Type B pancreatic cell (in vitro differentiated cells): ENCODE data around the gene DLX2. TPM values are rescaled to one million over a fixed set of nuclear protein-coding genes. Genes with fewer than 3 reads are reported as not detected.
"Not testable (repeated sequence)": the region's sequence is repeated elsewhere in the genome, so short reads cannot be mapped to it uniquely, and the experiment has no call there.

Source experiments
- DNase-seq: peaks from one replicate; pipeline ENCODE4 v3.0.0; 2021; ENCODE audit warnings: mixed read lengths; ENCODE audit not compliant: unreplicated experiment; ENCODE audit errors: extremely low spot score
- H3K27ac Mint-ChIP-seq: 2 replicates; pipeline ENCODE4 v1.8.0; 2021; ENCODE audit warnings: mild to moderate bottlenecking, mixed read lengths
- H3K27me3 Mint-ChIP-seq: 2 replicates; pipeline ENCODE4 v1.8.0; 2021; ENCODE audit warnings: mixed read lengths
- H3K36me3 Mint-ChIP-seq: 2 replicates; pipeline ENCODE4 v1.8.0; 2021; ENCODE audit warnings: mixed read lengths
- H3K4me1 Mint-ChIP-seq: one replicate; pipeline ENCODE4 v1.8.0; 2021; ENCODE audit warnings: mixed read lengths; ENCODE audit not compliant: unreplicated experiment
- H3K4me3 Mint-ChIP-seq: 2 replicates; pipeline ENCODE4 v1.8.0; 2021; ENCODE audit warnings: mild to moderate bottlenecking, mixed read lengths
- H3K9me3 Mint-ChIP-seq: 2 replicates; pipeline ENCODE4 v1.8.0; 2021; ENCODE audit warnings: mixed read lengths
- total RNA-seq: library from RNA; stranded (reverse); gene quantifications from 2 replicates; pipeline ENCODE4 v1.2.1, GENCODE V29; 2021; ENCODE audit warnings: low replicate concordance
- TF ChIP-seq, protein P1 (sequence below): fragments of 200-600 bp; sonication (generic); conservative IDR thresholded peaks from 2 replicates; pipeline ENCODE4 v1.5.0; 2021; ENCODE audit warnings: antibody characterized with exemption, mild to moderate bottlenecking

Gene DLX2
- total RNA-seq, 1 donor from 2014 or later, result 6.9 TPM

DNA sequence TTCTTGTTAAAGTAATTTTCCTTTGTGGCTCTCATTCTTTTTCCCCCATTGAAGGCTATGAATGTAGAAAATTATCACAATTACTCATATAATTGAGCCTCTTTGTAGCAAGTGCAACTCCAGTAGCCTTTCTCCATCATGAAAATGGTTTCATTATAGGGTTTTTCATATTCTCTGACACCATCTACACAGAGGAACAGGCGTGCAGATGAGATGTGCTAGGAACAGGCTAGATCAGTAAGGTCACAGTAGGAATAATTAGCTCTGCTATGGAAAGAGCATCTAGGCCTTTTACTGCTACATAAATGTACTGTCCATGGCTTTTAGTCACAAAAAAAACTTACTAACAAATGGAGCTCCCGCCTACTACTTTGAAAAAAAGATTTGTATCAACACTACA, 30.0 kb downstream of the DLX2 start:
- Mint-ChIP-seq H3K36me3 (no peaks in the 10 kb centered on the region), H3K4me3 (no peak overlapping the region), H3K4me1 (peaks cover 27% of the 10 kb centered on the region), H3K9me3 (no peaks in the 10 kb centered on the region), H3K27ac (no peak overlapping the region), H3K27me3 (peaks cover 76% of the 10 kb centered on the region)
- no peak for DNase-seq
- TF ChIP-seq, protein P1, sequence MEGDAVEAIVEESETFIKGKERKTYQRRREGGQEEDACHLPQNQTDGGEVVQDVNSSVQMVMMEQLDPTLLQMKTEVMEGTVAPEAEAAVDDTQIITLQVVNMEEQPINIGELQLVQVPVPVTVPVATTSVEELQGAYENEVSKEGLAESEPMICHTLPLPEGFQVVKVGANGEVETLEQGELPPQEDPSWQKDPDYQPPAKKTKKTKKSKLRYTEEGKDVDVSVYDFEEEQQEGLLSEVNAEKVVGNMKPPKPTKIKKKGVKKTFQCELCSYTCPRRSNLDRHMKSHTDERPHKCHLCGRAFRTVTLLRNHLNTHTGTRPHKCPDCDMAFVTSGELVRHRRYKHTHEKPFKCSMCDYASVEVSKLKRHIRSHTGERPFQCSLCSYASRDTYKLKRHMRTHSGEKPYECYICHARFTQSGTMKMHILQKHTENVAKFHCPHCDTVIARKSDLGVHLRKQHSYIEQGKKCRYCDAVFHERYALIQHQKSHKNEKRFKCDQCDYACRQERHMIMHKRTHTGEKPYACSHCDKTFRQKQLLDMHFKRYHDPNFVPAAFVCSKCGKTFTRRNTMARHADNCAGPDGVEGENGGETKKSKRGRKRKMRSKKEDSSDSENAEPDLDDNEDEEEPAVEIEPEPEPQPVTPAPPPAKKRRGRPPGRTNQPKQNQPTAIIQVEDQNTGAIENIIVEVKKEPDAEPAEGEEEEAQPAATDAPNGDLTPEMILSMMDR, result no peak

DNA sequence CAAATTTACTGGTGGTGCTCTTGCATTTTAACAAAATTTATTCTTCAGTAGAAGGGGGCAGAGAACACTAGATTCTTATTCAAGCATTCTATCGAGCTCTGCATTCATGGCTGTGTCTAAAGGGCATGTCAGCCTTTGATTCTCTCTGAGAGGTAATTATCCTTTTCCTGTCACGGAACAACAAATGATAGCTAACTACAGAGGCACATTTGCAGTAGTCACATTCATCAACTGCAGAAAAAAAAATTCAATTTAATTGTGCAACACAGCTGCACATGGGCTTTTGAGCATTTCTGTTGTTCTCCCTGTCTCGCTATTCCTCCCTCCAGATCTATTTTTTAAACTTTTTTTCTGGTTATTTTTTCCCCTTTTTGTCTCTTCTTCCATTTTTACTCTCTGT, 30.4 kb downstream of the DLX2 start:
- no peaks in the 10 kb centered on the region for H3K36me3 Mint-ChIP-seq
- H3K27me3 Mint-ChIP-seq, result peaks cover 73% of the 10 kb centered on the region
- no peak for DNase-seq
- H3K4me3 Mint-ChIP-seq, result no peak overlapping the region
- H3K4me1 Mint-ChIP-seq, result peaks cover 27% of the 10 kb centered on the region
- no peak overlapping the region for H3K27ac Mint-ChIP-seq
- H3K9me3 Mint-ChIP-seq, result no peaks in the 10 kb centered on the region
- TF ChIP-seq, protein P1, result no peak

DNA sequence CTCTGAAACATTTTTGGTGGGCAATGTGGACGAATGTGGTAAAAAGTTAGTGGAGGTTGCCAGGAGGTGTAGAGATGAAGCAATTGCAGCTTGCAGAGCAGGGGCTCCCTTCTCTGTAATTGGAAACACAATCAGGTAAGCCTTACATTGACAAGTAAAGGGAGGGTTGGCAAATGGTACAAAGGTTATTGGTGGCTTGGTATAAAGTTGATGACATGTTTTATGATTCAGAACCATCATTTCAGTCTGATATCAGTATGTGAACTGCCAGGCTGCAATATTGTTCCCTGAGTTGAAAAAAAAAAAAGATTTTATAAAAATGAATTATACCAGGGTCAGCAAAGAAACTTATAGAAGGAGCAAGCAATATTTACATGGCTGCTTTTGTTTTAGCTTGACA, 31.8 kb downstream of the DLX2 start:
- TF ChIP-seq, protein P1, result no peak
- H3K9me3 Mint-ChIP-seq, result no peaks in the 10 kb centered on the region
- no peak for DNase-seq
- H3K4me3 Mint-ChIP-seq, result no peak overlapping the region
- peaks cover 64% of the 10 kb centered on the region for H3K27me3 Mint-ChIP-seq
- H3K27ac Mint-ChIP-seq, result no peak overlapping the region
- no peaks in the 10 kb centered on the region for H3K36me3 Mint-ChIP-seq
- H3K4me1 Mint-ChIP-seq, result peaks cover 31% of the 10 kb centered on the region

DNA sequence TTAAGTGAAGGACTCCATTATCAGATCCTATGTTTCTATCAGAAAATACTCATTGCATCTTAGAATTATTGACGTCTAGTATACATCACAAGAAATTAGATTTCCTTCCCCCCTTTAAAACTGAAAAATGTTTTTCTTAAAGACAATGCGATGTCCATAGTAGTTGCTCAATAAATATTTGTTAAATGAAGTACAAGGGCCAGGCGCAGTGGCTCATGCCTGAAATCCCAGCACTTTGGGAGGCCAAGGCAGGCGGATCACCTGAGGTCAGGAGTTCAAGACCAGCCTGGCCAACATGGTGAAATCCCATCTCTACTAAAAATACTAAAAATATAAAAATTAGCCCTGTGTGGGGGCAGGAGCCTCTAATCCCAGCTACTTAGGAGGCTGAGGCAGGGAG, 34.8 kb downstream of the DLX2 start:
- peaks cover 26% of the 10 kb centered on the region for H3K4me1 Mint-ChIP-seq
- not testable (repeated sequence) for H3K27ac Mint-ChIP-seq, H3K9me3 Mint-ChIP-seq, H3K36me3 Mint-ChIP-seq, DNase-seq, H3K4me3 Mint-ChIP-seq
- H3K27me3 Mint-ChIP-seq, result peaks cover 59% of the 10 kb centered on the region

DNA sequence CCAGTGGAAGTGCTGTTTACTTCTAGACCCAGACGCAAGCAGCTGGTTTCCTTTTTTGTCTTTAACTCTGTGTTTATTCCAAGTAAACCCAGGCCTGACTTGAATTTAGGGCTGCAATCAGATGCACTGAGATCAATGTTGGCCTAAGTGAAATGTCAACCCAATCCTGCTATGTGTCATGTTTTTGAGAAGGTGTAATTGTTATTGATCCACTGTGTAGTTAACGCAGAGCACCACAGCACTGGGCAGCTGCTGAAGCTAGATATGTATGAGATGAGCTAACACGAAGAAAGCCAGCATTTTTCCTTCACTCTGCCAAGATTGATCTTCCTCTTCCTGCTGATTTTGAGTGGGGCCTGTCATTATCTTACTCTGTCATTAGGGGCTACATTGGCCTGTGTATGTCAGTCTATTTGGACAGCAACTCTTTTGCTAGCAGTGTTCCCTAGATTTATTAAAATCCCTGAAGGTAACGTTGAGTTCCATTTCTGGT, 36.3 kb downstream of the DLX2 start:
- Mint-ChIP-seq H3K4me1 (peaks cover 12% of the 10 kb centered on the region), H3K27ac (no peak overlapping the region), H3K9me3 (no peaks in the 10 kb centered on the region), H3K4me3 (no peak overlapping the region), H3K27me3 (peaks cover 56% of the 10 kb centered on the region), H3K36me3 (peaks cover 3% of the 10 kb centered on the region)
- no peak for DNase-seq
- TF ChIP-seq, protein P1, result no peak

DNA sequence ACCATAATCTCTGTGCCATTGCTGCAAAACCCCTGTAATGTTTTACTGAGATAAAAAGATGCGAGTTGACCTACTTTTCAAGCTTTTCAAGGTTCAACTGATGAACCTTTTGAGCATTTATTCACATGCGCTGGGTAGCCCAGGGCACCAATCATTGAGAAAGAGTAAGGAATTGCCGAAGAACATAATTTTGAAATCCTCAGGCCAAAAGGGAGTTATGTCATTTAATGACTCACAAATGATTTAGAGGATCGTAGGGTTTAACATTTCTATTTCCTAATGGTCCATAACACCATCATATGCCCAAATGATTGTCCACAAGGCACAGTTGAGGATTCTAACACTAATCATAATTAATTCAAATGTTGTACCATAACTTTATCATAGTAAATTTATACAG, 37.6 kb downstream of the DLX2 start:
- TF ChIP-seq, protein P1, result no peak
- DNase-seq, result no peak
- Mint-ChIP-seq H3K27ac (no peak overlapping the region), H3K9me3 (no peaks in the 10 kb centered on the region), H3K4me1 (peaks cover 8% of the 10 kb centered on the region), H3K36me3 (peaks cover 3% of the 10 kb centered on the region), H3K4me3 (no peak overlapping the region), H3K27me3 (peaks cover 56% of the 10 kb centered on the region)
